Epithelial cell of prostate (primary cell): ENCODE measurements around the gene RAD54L2.
"Not testable (repeated sequence)": the region's sequence is repeated elsewhere in the genome, so short reads cannot be mapped to it uniquely, and the experiment has no call there.

Source experiments
- DNase-seq: peaks from one replicate; pipeline ENCODE4 v3.0.0-alpha.2; 2011; ENCODE audit warnings: low read depth, low spot score
- H3K27ac ChIP-seq: fragments of 450-650 bp; 2 replicates; pipeline ENCODE4 v1.5.1; 2017; ENCODE audit warnings: mild to moderate bottlenecking

The RAD54L2 gene

GRCh38 chr3:51538459-51539290 is at the start of gene RAD54L2:
RAD54L2 (plus strand) TSS chr3:51538719; CDS start chr3:51590421, 51,702 bp downstream.
- H3K27ac ChIP-seq = peak within 1 kb of the TSS; percentile 88
- peak; percentile 31 for DNase-seq

DNA sequence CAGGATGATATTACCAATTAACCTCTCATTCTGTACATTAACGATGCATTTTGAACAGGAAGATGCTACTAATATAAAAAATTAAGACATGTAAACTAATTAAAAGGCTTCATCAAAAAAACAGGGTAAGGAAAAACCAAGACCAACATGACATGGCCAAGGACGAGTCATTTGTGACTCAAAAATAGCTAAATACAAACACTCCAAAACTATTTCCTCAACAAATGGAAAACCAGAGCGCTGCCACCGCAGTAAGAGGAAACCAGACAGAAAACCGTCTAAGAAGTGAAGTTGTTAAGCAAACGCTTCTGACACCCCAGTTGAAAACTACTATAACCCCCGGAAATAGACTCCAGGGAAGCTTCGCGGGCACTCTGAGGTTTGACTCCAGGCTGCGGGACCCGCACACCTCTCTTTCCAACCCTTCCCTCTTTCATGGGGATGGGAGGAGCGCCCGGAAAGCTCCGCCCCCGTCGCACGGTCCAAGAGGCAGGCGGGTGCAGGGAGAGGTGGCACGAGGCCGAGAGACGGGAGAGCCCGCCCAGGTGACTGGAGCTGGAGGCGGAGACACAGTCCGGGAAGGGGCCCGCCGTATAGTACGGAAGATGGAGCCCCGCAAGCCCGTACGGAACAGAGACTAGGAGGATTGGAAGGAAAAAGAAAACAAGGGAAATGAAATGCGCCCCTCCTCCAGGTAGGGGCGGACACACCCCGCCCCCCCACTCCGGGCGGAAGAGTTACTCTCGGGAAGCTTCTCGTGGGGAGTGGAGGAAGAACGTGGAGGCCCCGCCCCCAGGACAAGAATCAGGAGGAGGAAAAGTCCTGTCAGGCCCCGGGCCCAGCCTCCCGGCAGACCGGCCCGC is 39.4 kb upstream of the RAD54L2 start:
- DNase-seq = peak; percentile 71
- H3K27ac ChIP-seq = peak overlapping the region; percentile 93

DNA sequence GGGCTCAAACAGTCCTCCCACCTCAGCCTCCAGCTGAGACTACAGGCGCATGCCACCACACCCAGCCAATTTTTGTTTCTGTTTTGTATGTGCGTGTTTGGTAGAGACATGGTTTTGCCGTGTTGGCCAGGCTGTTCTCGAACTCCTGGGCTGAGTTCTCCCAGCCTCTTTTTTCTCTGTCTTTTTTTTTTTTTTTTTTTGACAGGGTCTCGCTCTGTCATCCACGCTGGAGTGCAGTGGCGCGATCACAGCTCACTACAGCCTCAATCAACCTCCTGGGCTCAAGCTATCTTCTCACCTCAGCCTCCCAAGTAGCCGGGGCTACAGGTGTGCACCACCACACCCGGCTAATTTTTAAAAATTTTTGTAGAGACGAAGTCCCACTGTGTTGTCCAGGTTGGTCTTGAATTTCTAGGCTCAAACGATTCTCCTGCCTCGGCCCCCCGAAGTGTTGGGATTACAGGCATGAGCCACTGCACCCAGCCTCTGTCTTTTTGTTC is 37.8 kb upstream of the RAD54L2 start:
- DNase-seq = no peak
- H3K27ac ChIP-seq = peak overlapping the region; percentile 93

GRCh38 chr3:51501833-51502561 is 36.5 kb upstream of the RAD54L2 start:
- no peak overlapping the region for H3K27ac ChIP-seq
- DNase-seq = peak; percentile 6

DNA sequence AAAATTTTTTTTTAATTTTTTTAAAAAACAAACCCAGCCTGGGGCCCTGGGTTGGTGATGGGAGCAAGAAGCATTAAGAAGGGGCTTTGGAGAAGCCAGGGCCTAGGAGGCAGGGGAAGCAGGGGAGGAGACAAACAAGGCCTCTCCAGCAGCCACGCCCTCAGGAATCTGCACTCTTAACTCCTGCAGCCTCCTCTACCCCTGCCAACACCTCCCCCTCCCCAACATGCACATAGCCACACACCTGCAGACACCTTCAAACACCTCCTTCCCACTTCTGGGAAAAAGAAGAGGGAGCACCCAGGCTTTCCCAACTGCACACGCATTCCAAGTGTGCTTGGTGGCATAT is 36.0 kb upstream of the RAD54L2 start:
- H3K27ac ChIP-seq = no peak overlapping the region

DNA sequence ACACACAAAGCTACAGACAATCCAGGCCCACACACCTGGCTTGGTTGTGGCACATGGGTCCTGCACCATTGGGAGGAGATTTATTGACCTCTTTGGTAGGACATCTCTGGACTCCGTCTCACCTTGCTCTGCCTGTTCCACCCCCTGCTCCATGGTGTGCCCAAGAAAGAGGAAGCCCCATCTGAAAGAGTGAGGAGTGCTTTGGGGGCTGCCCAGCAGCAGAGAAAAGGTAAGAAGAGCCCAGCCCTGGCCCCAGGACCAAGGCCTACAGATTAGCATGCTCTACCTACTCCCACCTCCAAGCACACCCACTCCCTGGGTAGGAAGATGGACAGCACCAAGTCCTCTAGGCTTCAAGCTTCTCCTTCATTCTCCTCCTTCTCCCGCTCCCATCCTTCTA is 35.5 kb upstream of the RAD54L2 start:
- no peak overlapping the region for H3K27ac ChIP-seq
- DNase-seq = no peak

More for the DNA sequence above, 36.0 kb upstream of the RAD54L2 start:
- DNase-seq = no peak

GRCh38 chr3:51508255-51508654 is 30.3 kb upstream of the RAD54L2 start:
- no peak for DNase-seq
- H3K27ac ChIP-seq = no peak overlapping the region

GRCh38 chr3:51510996-51511395 is 27.5 kb upstream of the RAD54L2 start:
- no peak overlapping the region for H3K27ac ChIP-seq
- DNase-seq = no peak

DNA sequence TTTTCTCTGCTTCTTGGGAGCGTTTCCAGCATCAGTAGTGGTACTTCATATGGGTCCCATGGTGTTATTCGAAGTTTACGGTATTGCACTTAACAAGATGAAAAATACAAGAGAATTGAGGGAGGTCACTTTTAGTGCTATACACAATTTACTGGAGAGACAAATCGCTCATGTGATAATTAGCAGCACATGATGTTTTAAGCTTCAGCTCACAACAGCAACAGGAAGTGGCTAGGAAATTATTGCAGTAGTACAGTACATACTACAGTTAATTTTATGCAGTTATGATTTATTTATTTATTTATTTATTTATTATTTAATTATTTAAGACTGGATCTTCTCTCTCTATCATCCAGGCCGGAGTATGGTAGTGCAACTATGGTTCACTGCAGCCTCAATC is 24.3 kb upstream of the RAD54L2 start:
- no peak for DNase-seq
- no peak overlapping the region for H3K27ac ChIP-seq

DNA sequence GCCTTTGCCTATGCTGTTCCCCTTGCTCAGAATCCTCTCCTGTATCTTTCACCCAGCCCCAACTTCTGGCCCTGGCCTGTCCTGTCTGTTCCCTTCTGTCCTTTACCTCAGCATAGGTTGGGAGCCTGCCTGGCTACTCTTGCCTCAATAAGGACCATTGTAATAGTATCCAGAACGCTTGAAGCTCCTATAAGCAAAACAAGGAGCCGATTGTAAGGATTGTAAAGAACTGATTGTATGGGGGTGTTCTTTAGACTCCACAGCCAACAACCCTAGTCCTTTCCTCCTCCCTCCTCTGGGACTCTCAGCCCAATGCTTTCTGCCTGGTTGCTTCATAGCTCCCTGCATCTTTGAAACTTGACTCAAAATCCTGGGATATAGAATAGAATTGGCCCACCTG is 18.7 kb upstream of the RAD54L2 start:
- H3K27ac ChIP-seq = no peak overlapping the region
- no peak for DNase-seq

GRCh38 chr3:51520906-51521730 is 17.4 kb upstream of the RAD54L2 start:
- not testable (repeated sequence) for H3K27ac ChIP-seq, DNase-seq

GRCh38 chr3:51522273-51522962 is 16.1 kb upstream of the RAD54L2 start:
- no peak for DNase-seq
- H3K27ac ChIP-seq = no peak overlapping the region

GRCh38 chr3:51524874-51525273 is 13.6 kb upstream of the RAD54L2 start:
- not testable (repeated sequence) for DNase-seq, H3K27ac ChIP-seq

GRCh38 chr3:51530485-51530884 is 8.0 kb upstream of the RAD54L2 start:
- H3K27ac ChIP-seq = no peak overlapping the region
- DNase-seq = no peak

DNA sequence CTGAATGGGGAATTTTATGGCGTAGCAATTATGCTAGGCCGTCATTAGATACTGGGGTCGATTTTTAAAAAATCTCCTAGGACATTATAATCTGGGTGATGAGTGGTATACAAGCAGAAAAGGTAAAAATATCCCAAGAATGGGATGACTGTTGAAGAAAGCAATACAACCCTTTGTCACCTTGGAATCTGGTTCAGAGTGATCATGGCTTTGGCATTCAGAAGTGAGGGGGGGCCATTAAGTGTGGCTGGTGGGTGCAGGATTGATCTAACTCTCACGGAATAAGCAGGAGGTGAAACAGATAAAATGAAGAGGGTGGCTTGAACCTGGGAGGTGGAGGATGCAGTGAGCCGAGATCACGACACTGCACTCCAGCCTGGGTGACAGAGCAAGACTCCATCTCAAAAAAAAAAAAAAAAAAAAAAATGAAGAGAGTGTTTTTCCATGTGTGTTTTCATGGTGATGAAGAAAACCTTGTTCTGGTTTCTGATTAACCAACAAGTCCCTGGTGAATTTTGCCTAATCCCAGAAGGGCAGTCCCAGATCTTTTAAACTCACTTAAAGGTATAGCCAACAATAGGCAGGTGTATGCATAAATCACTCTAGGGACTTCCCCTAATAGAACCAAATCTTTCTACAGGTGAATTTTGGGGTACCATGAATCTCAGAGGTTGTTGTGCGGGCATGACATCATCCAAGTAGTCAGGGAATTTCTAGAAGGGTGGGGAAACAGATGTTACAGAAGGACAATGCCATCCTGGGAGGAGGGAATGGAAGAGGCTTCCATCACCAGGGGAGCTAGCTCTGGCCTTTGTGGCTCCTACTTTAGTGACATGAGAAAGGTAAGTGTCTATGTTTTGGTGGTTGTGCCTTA is 3.1 kb upstream of the RAD54L2 start:
- no peak for DNase-seq

DNA sequence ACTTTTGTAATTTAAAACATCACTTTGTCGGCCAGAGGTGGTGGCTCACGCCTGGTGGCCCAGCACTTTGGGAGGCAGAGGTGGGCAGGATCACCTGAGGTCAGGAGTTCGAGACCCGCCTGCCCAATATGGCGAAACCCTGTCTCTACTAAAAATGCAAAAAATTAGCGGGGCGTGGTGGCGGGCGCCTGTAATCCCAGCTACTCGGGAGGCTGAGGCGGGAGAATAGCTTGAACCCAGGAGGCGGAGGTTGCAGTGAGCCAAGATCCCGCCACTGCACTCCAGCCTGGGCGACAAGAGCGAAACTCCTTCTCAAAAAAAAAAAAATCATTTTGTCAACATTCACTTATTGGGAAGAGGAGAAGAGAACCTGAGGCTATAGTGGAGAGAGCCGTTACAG is 888 bp upstream of the RAD54L2 start:
- not testable (repeated sequence) for DNase-seq
- H3K27ac ChIP-seq = peak overlapping the region; percentile 88

More for the DNA sequence above, 3.1 kb upstream of the RAD54L2 start:
- peak overlapping the region; percentile 44 for H3K27ac ChIP-seq

- no peak for DNase-seq
- H3K27ac ChIP-seq = peak overlapping the region; percentile 88
These were observed 432 bp upstream of the RAD54L2 start for GRCh38 chr3:51538115-51538458.

DNA sequence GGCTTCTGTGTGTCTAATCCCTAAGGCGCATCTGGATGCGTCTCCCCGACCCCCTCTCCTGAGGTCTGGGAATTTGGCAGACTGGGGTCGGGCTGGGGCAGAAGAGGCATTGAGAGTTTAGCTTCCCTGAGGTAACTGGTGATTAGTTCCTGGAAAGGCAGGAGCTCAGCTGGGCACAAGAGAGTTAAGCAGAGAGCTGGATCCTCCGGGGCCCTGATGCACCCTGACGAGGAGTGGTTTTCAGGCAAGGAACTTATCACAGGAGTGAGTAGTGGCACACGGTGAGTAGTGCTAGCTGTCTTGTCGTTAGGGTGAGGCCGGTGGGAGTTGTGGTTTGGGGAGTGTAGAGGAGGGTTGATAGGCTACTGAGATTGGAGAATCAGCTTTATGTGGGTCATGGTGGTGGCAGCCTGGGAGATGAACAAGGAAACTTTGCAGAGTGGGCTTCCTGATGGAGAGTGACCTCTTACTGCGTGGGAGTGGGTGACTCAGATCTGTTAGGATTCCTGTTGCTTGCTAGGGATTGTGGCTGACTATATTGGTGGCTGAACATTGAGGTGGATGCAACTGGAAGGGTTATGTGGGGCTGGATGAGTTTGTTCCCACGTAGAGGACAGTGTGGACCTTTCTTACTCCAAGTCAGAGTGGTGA is 897 bp downstream of the RAD54L2 start:
- peak; percentile 10 for DNase-seq
- H3K27ac ChIP-seq = peak overlapping the region; percentile 88
